ENCODE results near the gene NIPSNAP2. TPM values are rescaled to one million over a fixed set of nuclear protein-coding genes. Genes with fewer than 3 reads are reported as not detected.
"Not testable (repeated sequence)": the region's sequence is repeated elsewhere in the genome, so short reads cannot be mapped to it uniquely, and the experiment has no call there.

The NIPSNAP2 gene
- polyA plus RNA-seq (ENCODE audit: insufficient read length) = 90.7 TPM

GRCh38 chr7:55964261-55965099 lies at the start of gene NIPSNAP2:
Gene NIPSNAP2, plus strand, starts transcription at chr7:55964585. Its CDS starts 25 bp downstream, at chr7:55964610.
- peak; percentile 74 for DNase-seq

- no peak for DNase-seq
Observed at GRCh38 chr7:55917771-55918170, 46.6 kb upstream of the NIPSNAP2 start.

GRCh38 chr7:55928006-55928767 lies 36.2 kb upstream of the NIPSNAP2 start:
- DNase-seq = no peak

GRCh38 chr7:55931421-55932151 lies 32.8 kb upstream of the NIPSNAP2 start:
- DNase-seq = no peak

GRCh38 chr7:55939514-55940123 lies 24.8 kb upstream of the NIPSNAP2 start:
- no peak for DNase-seq

- no peak for DNase-seq
Observed at GRCh38 chr7:55946545-55946944, 17.8 kb upstream of the NIPSNAP2 start.

- peak; percentile 90 for DNase-seq
Observed at GRCh38 chr7:55951637-55952351, 12.6 kb upstream of the NIPSNAP2 start, which contains the start of gene MRPS17. Gene MRPS17, plus strand, starts transcription at chr7:55951877. Its CDS starts 1,319 bp downstream, at chr7:55953196.

- not testable (repeated sequence) for DNase-seq
Observed at GRCh38 chr7:55952352-55952671, 12.1 kb upstream of the NIPSNAP2 start.

- no peak for DNase-seq
Observed at GRCh38 chr7:55953707-55954475, 10.5 kb upstream of the NIPSNAP2 start.

- DNase-seq = no peak
Observed at GRCh38 chr7:55957190-55957589, 7.2 kb upstream of the NIPSNAP2 start.

GRCh38 chr7:55962014-55962413 lies 2.4 kb upstream of the NIPSNAP2 start:
- no peak for DNase-seq

GRCh38 chr7:55963584-55964168 lies 709 bp upstream of the NIPSNAP2 start:
- no peak for DNase-seq

- DNase-seq = peak; percentile 51
Observed at GRCh38 chr7:55965100-55965470, 700 bp downstream of the NIPSNAP2 start.

GRCh38 chr7:55965805-55966421 lies 1.5 kb downstream of the NIPSNAP2 start:
- DNase-seq = no peak

- no peak for DNase-seq
Observed at GRCh38 chr7:55966851-55967250, 2.5 kb downstream of the NIPSNAP2 start.

- DNase-seq = no peak
Observed at GRCh38 chr7:55969391-55969790, 5.0 kb downstream of the NIPSNAP2 start.

- DNase-seq = no peak
Observed at GRCh38 chr7:55970561-55970960, 6.2 kb downstream of the NIPSNAP2 start.

- no peak for DNase-seq
Observed at GRCh38 chr7:55970978-55971377, 6.6 kb downstream of the NIPSNAP2 start.

- no peak for DNase-seq
Observed at GRCh38 chr7:55973747-55974250, 9.4 kb downstream of the NIPSNAP2 start.

All from hindlimb muscle (tissue), 1 donor.